ENCODE measurements around the gene WDR70. TPM values are rescaled to one million over a fixed set of nuclear protein-coding genes. Genes with fewer than 3 reads are reported as not detected.
A peak's percentile ranks its signal among the peaks of the same experiment; 100 is the strongest.

The WDR70 gene
- total RNA-seq, 2 donors from 2014 or later: 16.2 to 27.1 TPM

- intact Hi-C loops (cut with DNase I): no loop called here
- Histone ChIP-seq H3K36me3 (no peaks in the 10 kb centered on the region), H3K4me1 (replicated peaks) (no peaks in the 10 kb centered on the region), H3K4me3 (no peak overlapping the region), H3K27me3 (replicated peaks; ENCODE audit: insufficient read depth) (no peaks in the 10 kb centered on the region), H3K9me3 (no peaks in the 10 kb centered on the region), H3K27ac (no peak overlapping the region)
- WGBS: 94% methylated on average over 2 of the region's 2 CpGs
- no peak for DNase-seq (ENCODE audit: low spot score)
- no peak for TF ChIP-seq POLR2AphosphoS5 (IDR thresholded peaks at IDR 0.05)
- TF ChIP-seq, protein P1, sequence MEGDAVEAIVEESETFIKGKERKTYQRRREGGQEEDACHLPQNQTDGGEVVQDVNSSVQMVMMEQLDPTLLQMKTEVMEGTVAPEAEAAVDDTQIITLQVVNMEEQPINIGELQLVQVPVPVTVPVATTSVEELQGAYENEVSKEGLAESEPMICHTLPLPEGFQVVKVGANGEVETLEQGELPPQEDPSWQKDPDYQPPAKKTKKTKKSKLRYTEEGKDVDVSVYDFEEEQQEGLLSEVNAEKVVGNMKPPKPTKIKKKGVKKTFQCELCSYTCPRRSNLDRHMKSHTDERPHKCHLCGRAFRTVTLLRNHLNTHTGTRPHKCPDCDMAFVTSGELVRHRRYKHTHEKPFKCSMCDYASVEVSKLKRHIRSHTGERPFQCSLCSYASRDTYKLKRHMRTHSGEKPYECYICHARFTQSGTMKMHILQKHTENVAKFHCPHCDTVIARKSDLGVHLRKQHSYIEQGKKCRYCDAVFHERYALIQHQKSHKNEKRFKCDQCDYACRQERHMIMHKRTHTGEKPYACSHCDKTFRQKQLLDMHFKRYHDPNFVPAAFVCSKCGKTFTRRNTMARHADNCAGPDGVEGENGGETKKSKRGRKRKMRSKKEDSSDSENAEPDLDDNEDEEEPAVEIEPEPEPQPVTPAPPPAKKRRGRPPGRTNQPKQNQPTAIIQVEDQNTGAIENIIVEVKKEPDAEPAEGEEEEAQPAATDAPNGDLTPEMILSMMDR (IDR thresholded peaks at IDR 0.05): no peak
- no peak for TF ChIP-seq POLR2A (IDR thresholded peaks at IDR 0.05)
Measured at GRCh38 chr5:37492778-37493555, 113.8 kb downstream of the WDR70 start.

DNA sequence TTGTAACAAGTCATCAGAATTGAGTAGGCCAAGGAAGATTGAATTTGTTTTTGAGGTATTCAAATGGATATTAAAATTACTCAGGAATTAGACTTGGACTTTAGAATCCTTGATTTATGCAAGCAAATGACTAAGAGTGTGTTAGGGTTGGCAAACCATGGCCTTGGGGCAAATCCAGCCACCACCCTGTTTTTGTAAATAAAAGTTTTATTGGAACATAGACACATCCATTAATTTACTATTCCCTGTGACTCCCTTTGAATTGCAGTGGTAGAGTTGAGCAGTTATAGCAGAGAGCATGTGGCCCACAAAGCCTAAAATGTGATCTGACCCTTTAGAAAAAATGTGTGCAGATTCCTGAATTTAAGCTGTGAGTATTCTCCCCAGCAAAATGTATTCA, 115.6 kb downstream of the WDR70 start:
- no peak for TF ChIP-seq POLR2A (IDR thresholded peaks at IDR 0.05)
- TF ChIP-seq, protein P1 (IDR thresholded peaks at IDR 0.05): no peak
- TF ChIP-seq POLR2AphosphoS5 (IDR thresholded peaks at IDR 0.05): peak; percentile 56
- H3K4me1 ChIP-seq (replicated peaks): no peaks in the 10 kb centered on the region
- H3K4me3 ChIP-seq: no peak overlapping the region
- H3K27me3 ChIP-seq (replicated peaks; ENCODE audit: insufficient read depth): no peaks in the 10 kb centered on the region
- no peaks in the 10 kb centered on the region for H3K9me3 ChIP-seq
- H3K36me3 ChIP-seq: no peaks in the 10 kb centered on the region
- intact Hi-C loops (cut with DNase I): no loop called here
- H3K27ac ChIP-seq: peak overlapping the region in 1 of 2 donors; percentile 55
- DNase-seq (ENCODE audit: low spot score): peak; percentile 15

DNA sequence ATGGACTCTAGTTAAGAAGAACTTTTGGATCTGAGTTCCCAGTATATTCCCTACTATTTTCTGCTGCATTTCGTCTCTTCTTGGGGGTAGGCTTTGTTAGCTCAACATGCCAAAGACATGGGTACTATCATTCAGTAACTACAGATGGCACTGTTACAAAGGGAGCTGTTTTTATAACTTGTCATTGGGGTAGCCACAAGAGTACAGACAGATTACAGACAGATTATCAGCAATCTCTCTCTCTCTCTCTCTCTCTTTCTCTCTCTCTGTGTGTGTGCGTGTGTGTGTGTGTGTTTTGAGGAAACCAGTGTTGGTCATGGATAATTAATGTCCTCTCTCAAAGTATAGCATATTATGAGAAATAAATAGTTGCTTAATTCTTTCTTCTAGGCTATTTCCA, 116.1 kb downstream of the WDR70 start:
- WGBS: 72% methylated on average over 2 of the region's 2 CpGs
- Histone ChIP-seq H3K9me3 (no peaks in the 10 kb centered on the region), H3K27ac (peak overlapping the region; percentile 5 to 55), H3K27me3 (replicated peaks; ENCODE audit: insufficient read depth) (no peaks in the 10 kb centered on the region), H3K4me1 (replicated peaks) (no peaks in the 10 kb centered on the region), H3K36me3 (no peaks in the 10 kb centered on the region), H3K4me3 (no peak overlapping the region)
- TF ChIP-seq POLR2A (IDR thresholded peaks at IDR 0.05) (no peak), POLR2AphosphoS5 (IDR thresholded peaks at IDR 0.05) (no peak)
- TF ChIP-seq, protein P1 (IDR thresholded peaks at IDR 0.05): no peak
- DNase-seq (ENCODE audit: low spot score): no peak
- intact Hi-C loops (cut with DNase I): no loop called here

- DNase-seq (ENCODE audit: low spot score): no peak
- WGBS: 84% methylated on average over 3 of the region's 3 CpGs
- Histone ChIP-seq H3K9me3 (no peaks in the 10 kb centered on the region), H3K4me3 (no peak overlapping the region), H3K27ac (peak overlapping the region in 1 of 2 donors; percentile 55), H3K36me3 (no peaks in the 10 kb centered on the region), H3K4me1 (replicated peaks) (peaks cover 1% of the 10 kb centered on the region), H3K27me3 (replicated peaks; ENCODE audit: insufficient read depth) (no peaks in the 10 kb centered on the region)
- TF ChIP-seq, protein P1 (IDR thresholded peaks at IDR 0.05): no peak
- TF ChIP-seq POLR2A (IDR thresholded peaks at IDR 0.05) (no peak), POLR2AphosphoS5 (IDR thresholded peaks at IDR 0.05) (peak; percentile 37)
- intact Hi-C loops (cut with DNase I): no loop called here
Measured at GRCh38 chr5:37495668-37496347, 116.7 kb downstream of the WDR70 start.

Measured in prostate gland (tissue), 2 donors.